K562 (cell line): Measurements from ENCODE around the gene NDUFAF3. TPM values are rescaled to one million over a fixed set of nuclear protein-coding genes. Genes with fewer than 3 reads are reported as not detected.

Source experiments
- HDAC8 ChIP-seq: fragments of 450-650 bp; IDR thresholded peaks from 2 replicates; pipeline ENCODE4 v1.6.1; 2016; ENCODE audit warnings: mild to moderate bottlenecking, missing genetic modification characterization, moderate library complexity, missing compliant biosample characterization
- KLF1 ChIP-seq: fragments of 450-650 bp; IDR thresholded peaks from 2 replicates; pipeline ENCODE4 v1.6.1; 2016; ENCODE audit warnings: missing genetic modification characterization, missing compliant biosample characterization
- NR1H2 ChIP-seq: sonication (generic); formaldehyde crosslinking; IDR thresholded peaks from 2 replicates; pipeline ENCODE4 v1.4.0; 2020; ENCODE audit warnings: mild to moderate bottlenecking, missing genetic modification reagents
- OTX1 ChIP-seq: fragments of 450-650 bp; formaldehyde crosslinking; IDR thresholded peaks from 2 replicates; pipeline ENCODE4 v1.4.0; 2022; ENCODE audit warnings: mild to moderate bottlenecking
- SP1 ChIP-seq: sonication (generic); formaldehyde crosslinking; IDR thresholded peaks from 2 replicates; pipeline ENCODE4 v1.8.1; 2022; ENCODE audit warnings: mild to moderate bottlenecking, missing genetic modification reagents
- ZNF175 ChIP-seq: fragments of 200-800 bp; sonication (Bioruptor generic); IDR thresholded peaks from 2 replicates; pipeline ENCODE4 v1.6.1; 2016; ENCODE audit warnings: low read depth, mild to moderate bottlenecking, missing genetic modification characterization, missing compliant biosample characterization
- ZNF316 ChIP-seq: fragments of 450-650 bp; IDR thresholded peaks from 2 replicates; pipeline ENCODE4 v1.6.1; 2016
- ZNF408 ChIP-seq: fragments of 250-450 bp; sonication (Bioruptor Pico); IDR thresholded peaks from 2 replicates; pipeline ENCODE4 v1.4.0; 2020; ENCODE audit warnings: low read depth, mild to moderate bottlenecking, moderate library complexity
- ZNF668 ChIP-seq: fragments of 250-450 bp; sonication (Bioruptor Pico); IDR thresholded peaks from 2 replicates; pipeline ENCODE4 v1.8.0; 2022; ENCODE audit warnings: mild to moderate bottlenecking, inconsistent platforms
- polyA plus RNA-seq, 8 experiments: library from polyadenylated mRNA; depleted of rRNA in 4 of 8; stranded (reverse) in 5 of 8; unstranded in 3 of 8; fragments of >200 nt; fragmentation: Nextera tagmentation in 2 of 8; fragmentation: Illumina TruSeq in 1 of 8; extraction: Ambion mirVana in 2 of 8; extraction: Trizol in 1 of 8; gene quantifications; 2 replicates each; pipeline versions ENCODE4 v1.2.1 to v1.2.3, GENCODE V29; 2011 to 2014; ENCODE audit warnings: inconsistent platforms in 1 of 8, missing spikeins in 1 of 8
- total RNA-seq, 7 experiments: library from RNA; depleted of rRNA in 6 of 7; stranded (reverse); fragments of >200 nt in 6 of 7; fragmentation: Illumina TruSeq in 2 of 7; extraction: Trizol in 2 of 7; gene quantifications; 2 replicates each; pipeline versions ENCODE4 v1.2.1 to v1.2.3, GENCODE V29; 2011 to 2021; ENCODE audit warnings: low replicate concordance in 1 of 7
- TF ChIP-seq, protein P1 (sequence below): fragments of 450-650 bp; IDR thresholded peaks from 2 replicates; pipeline ENCODE4 v1.6.1; 2016; ENCODE audit warnings: low read depth
- TF ChIP-seq, protein P2 (sequence below), 3 experiments: IDR thresholded peaks in 2 of 3; conservative IDR thresholded peaks in 1 of 3; 2 replicates each; pipeline ENCODE4 v1.5.1; 2011 to 2012; ENCODE audit warnings: low read length in 3 of 3, mild to moderate bottlenecking in 3 of 3, control low read depth in 2 of 3, improper control_type of control experiment in 1 of 3, inconsistent platforms in 1 of 3, low read depth in 1 of 3, mixed read lengths in 1 of 3, moderate library complexity in 1 of 3; ENCODE audit not compliant: insufficient read depth in 2 of 3
- TF ChIP-seq, protein P3 (sequence below): IDR thresholded peaks from 2 replicates; pipeline ENCODE4 v1.6.1; 2011; ENCODE audit warnings: borderline replicate concordance, low read depth, mild to moderate bottlenecking, moderate library complexity, low read length; ENCODE audit not compliant: insufficient read depth, poor library complexity, severe bottlenecking
- TF ChIP-seq, protein P4 (sequence below), 2 experiments: fragments of 450-650 bp in 1 of 2; sonication (generic) in 1 of 2; formaldehyde crosslinking in 1 of 2; IDR thresholded peaks in 1 of 2; conservative IDR thresholded peaks in 1 of 2; 2 replicates each; pipeline versions ENCODE4 v1.6.1 to v1.8.1; 2016 to 2023; ENCODE audit warnings: mild to moderate bottlenecking in 2 of 2, moderate library complexity in 2 of 2, inconsistent platforms in 1 of 2, missing genetic modification reagents in 1 of 2

The NDUFAF3 gene
- total and polyA plus RNA-seq, 9 of the 15 experiments (the other 6 are each of a cell fraction or from before 2014, with no cell fraction given), result 17.0 to 127 (median 36.3) TPM

GRCh38 chr3:49021813-49022687 lies at the start of gene NDUFAF3 (continued):
- TF ChIP-seq KLF1, result 0 out of 2 replicates have a peak, but pooled peaks have one; percentile 5
- no peak for TF ChIP-seq ZNF316
- TF ChIP-seq, protein P1, sequence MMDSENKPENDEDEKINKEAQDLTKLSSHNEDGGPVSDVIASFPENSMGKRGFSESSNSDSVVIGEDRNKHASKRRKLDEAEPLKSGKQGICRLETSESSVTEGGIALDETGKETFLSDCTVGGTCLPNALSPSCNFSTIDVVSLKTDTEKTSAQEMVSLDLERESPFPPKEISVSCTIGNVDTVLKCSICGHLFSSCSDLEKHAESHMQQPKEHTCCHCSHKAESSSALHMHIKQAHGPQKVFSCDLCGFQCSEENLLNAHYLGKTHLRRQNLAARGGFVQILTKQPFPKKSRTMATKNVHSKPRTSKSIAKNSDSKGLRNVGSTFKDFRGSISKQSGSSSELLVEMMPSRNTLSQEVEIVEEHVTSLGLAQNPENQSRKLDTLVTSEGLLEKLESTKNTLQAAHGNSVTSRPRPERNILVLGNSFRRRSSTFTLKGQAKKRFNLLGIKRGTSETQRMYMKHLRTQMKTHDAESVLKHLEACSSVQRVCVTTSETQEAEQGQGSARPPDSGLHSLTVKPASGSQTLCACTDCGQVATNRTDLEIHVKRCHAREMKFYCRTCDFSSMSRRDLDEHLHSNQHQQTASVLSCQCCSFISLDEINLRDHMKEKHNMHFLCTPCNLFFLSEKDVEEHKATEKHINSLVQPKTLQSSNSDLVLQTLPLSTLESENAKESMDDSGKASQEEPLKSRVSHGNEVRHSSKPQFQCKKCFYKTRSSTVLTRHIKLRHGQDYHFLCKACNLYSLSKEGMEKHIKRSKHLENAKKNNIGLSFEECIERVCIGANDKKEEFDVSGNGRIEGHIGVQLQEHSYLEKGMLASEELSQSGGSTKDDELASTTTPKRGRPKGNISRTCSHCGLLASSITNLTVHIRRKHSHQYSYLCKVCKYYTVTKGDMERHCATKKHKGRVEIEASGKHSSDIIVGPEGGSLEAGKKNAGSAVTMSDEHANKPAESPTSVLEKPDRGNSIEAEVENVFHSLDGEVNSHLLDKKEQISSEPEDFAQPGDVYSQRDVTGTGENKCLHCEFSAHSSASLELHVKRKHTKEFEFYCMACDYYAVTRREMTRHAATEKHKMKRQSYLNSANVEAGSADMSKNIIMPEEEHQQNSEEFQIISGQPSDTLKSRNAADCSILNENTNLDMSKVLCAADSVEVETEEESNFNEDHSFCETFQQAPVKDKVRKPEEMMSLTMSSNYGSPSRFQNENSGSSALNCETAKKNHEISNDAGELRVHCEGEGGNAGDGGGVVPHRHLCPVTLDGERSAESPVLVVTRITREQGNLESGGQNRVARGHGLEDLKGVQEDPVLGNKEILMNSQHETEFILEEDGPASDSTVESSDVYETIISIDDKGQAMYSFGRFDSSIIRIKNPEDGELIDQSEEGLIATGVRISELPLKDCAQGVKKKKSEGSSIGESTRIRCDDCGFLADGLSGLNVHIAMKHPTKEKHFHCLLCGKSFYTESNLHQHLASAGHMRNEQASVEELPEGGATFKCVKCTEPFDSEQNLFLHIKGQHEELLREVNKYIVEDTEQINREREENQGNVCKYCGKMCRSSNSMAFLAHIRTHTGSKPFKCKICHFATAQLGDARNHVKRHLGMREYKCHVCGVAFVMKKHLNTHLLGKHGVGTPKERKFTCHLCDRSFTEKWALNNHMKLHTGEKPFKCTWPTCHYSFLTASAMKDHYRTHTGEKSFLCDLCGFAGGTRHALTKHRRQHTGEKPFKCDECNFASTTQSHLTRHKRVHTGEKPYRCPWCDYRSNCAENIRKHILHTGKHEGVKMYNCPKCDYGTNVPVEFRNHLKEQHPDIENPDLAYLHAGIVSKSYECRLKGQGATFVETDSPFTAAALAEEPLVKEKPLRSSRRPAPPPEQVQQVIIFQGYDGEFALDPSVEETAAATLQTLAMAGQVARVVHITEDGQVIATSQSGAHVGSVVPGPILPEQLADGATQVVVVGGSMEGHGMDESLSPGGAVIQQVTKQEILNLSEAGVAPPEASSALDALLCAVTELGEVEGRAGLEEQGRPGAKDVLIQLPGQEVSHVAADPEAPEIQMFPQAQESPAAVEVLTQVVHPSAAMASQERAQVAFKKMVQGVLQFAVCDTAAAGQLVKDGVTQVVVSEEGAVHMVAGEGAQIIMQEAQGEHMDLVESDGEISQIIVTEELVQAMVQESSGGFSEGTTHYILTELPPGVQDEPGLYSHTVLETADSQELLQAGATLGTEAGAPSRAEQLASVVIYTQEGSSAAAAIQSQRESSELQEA, result no peak
- no peak for TF ChIP-seq HDAC8 (tag)
- TF ChIP-seq, protein P2, sequence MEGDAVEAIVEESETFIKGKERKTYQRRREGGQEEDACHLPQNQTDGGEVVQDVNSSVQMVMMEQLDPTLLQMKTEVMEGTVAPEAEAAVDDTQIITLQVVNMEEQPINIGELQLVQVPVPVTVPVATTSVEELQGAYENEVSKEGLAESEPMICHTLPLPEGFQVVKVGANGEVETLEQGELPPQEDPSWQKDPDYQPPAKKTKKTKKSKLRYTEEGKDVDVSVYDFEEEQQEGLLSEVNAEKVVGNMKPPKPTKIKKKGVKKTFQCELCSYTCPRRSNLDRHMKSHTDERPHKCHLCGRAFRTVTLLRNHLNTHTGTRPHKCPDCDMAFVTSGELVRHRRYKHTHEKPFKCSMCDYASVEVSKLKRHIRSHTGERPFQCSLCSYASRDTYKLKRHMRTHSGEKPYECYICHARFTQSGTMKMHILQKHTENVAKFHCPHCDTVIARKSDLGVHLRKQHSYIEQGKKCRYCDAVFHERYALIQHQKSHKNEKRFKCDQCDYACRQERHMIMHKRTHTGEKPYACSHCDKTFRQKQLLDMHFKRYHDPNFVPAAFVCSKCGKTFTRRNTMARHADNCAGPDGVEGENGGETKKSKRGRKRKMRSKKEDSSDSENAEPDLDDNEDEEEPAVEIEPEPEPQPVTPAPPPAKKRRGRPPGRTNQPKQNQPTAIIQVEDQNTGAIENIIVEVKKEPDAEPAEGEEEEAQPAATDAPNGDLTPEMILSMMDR (IDR thresholded peaks at IDR 0.05 in 2 of 3, conservative IDR thresholded peaks at IDR 0.05 in 1 of 3; ENCODE audit: insufficient read depth in 2 of 3, low read depth in 1 of 3, low read length in 3 of 3), result peak; percentile 79 to 83 (median 82)
- TF ChIP-seq ZNF175 (CRISPR knock-in tag), result no peak
- TF ChIP-seq, protein P3, sequence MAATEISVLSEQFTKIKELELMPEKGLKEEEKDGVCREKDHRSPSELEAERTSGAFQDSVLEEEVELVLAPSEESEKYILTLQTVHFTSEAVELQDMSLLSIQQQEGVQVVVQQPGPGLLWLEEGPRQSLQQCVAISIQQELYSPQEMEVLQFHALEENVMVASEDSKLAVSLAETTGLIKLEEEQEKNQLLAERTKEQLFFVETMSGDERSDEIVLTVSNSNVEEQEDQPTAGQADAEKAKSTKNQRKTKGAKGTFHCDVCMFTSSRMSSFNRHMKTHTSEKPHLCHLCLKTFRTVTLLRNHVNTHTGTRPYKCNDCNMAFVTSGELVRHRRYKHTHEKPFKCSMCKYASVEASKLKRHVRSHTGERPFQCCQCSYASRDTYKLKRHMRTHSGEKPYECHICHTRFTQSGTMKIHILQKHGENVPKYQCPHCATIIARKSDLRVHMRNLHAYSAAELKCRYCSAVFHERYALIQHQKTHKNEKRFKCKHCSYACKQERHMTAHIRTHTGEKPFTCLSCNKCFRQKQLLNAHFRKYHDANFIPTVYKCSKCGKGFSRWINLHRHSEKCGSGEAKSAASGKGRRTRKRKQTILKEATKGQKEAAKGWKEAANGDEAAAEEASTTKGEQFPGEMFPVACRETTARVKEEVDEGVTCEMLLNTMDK, result peak; percentile 94
- TF ChIP-seq, protein P4, sequence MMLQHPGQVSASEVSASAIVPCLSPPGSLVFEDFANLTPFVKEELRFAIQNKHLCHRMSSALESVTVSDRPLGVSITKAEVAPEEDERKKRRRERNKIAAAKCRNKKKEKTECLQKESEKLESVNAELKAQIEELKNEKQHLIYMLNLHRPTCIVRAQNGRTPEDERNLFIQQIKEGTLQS (IDR thresholded peaks at IDR 0.05), result no peak
- TF ChIP-seq, protein P4 (CRISPR knock-in tag; conservative IDR thresholded peaks at IDR 0.05), result no peak
- no peak for TF ChIP-seq ZNF668
- TF ChIP-seq ZNF408, result no peak
- TF ChIP-seq NR1H2, result no peak
- TF ChIP-seq OTX1 (CRISPR knock-in tag), result no peak
- TF ChIP-seq SP1 (CRISPR knock-in tag), result peak; percentile 23; the same call in 1 of the 2 replicates
